HG02588 (cell line): ENCODE measurements around the gene TOPORS.

Source experiments
- ATAC-seq: cut with Tn5 transposase; IDR thresholded peaks from one replicate; pipeline ENCODE4 v1.9.1; 2021; ENCODE audit warnings: mild to moderate bottlenecking, moderate library complexity; ENCODE audit not compliant: unreplicated experiment

TOPORS gene

DNA sequence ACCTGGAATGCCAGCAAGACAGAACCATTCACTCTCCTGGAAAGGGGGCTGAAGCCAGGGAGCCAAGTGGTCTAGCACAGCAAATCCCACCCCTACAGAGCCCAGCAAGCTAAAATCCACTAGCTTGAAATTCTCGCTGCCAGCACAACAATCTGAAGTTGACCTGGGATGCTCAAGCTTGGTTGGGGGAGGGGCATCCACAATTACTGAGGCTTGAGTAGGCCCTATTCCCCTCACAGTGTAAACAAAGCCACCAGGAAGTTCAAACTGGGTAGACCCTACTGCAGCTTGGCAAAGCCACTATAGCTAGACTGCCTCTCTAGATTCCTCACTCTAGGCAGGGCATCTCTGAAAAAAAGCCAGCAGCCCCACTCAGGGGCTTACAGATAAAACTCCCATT, 43.7 kb downstream of the TOPORS start:
- no peak for ATAC-seq

GRCh38 chr9:32503008-32503407, 49.4 kb downstream of the TOPORS start:
- ATAC-seq: no peak

DNA sequence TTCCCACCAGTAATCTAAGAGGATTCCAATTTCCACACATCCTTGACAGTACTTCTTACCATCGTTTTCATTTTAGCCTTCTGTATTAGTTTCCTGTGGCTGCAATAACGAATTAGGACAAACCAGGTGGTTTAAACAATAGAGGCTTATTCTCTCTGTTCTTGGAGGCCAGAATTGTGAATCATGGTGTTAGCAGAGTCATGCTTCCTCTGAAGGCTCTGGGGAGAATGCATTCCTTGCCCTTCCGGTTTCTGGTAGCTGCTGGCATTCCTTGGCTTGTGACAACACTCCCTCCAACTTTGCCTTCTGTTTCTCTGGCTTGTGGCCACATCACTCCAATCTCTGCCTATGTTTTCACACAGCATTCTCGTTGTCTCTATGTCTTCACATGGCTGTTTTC, 49.9 kb downstream of the TOPORS start:
- ATAC-seq: no peak

GRCh38 chr9:32501868-32502267, 50.5 kb downstream of the TOPORS start:
- ATAC-seq: no peak

- no peak for ATAC-seq
Observed at GRCh38 chr9:32500768-32501167, 51.6 kb downstream of the TOPORS start.

DNA sequence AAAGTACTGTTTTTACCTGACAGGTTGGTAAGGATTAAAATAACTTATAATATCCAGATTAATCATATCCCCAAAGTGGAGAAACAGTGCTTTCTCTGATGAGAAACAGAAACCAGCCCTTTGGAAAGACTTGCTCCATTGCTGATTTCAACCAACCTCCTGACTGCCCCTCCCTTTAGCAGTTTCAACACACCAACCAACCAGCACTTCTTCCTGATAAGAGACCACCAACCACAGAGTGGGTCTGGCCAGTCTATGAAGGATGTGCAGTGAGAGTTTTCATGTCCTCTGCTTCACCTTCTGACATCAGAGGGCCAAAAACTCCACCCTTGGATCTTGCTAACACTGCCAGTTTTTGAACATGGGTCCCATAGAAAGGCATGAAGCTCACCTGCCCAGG, 54.5 kb downstream of the TOPORS start:
- ATAC-seq: no peak

DNA sequence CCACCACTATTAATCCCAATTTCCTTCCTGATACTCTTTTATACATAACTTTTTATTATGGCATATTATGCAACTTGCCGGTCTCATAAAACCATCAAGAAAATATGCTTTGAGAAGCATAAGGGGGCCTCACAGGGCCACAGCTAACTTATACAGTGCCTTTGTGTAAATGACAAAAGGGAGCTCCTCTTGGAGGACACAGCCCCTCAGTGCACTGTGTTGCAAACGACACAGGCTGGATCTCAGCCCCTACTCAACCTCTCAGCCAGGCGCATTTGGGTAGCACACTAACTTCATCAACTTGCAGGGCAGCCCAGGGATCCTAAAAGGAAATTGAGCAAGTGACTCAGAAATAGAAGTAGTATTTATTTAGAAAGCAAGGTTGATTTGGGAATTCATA, 61.8 kb downstream of the TOPORS start:
- no peak for ATAC-seq
